ENCODE measurements around the gene PEAK3. TPM values are rescaled to one million over a fixed set of nuclear protein-coding genes. Genes with fewer than 3 reads are reported as not detected.

PEAK3 gene
- total RNA-seq = not detected in 2 replicates

DNA sequence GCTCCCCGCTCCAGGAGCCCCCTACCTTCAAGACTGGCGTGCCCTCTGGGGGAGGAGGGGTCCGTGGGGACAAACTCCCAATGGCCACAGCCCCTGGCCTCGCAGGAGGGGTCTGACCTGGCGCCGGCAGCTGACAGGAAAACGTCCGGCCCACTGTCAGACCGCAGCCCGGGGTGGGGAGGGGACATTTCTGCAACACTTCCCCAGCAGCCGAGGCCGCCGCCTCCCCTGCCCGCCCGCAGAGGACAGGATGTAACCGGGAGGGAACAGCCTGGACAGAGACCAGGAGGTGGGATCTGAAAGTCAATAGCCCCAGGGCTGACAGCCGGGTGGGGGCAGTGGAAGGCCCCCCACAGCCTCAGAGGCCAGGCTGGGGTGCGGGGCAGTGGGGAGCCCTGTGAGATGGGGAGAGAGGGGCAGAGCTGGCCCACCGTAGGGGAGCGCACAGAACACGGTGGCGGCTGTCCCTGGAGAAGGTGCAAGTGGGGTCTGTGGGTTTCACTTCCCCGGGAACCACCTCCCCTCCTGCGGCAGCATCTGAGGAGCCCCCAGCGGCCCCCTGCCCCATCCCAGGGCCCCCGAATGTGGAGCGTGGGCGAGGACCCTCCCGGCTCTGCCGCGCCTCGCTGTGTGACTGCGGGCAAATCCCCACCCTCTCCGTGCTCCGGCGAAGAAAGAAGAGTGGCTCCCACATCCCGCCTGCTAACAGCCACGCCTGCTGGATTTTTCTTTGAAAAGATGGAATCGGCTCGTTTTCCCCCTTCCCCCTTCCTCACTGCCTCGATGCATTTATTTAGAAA, at the start of gene PEAK3:
Gene PEAK3, minus strand, starts transcription at position 114 of the 800 bp plus-strand sequence. CDS start 1,244 bp downstream, outside the sequence.

GRCh38 chr19:2328401-2329148, 46.6 kb upstream of the PEAK3 start, which contains the start of the genes LSM7 and SPPL2B:
Gene LSM7 (minus strand): TSS chr19:2328586. CDS start chr19:2328566, 20 bp downstream.
Gene SPPL2B (plus strand): TSS chr19:2328684. CDS start chr19:2328710, 26 bp downstream.

DNA sequence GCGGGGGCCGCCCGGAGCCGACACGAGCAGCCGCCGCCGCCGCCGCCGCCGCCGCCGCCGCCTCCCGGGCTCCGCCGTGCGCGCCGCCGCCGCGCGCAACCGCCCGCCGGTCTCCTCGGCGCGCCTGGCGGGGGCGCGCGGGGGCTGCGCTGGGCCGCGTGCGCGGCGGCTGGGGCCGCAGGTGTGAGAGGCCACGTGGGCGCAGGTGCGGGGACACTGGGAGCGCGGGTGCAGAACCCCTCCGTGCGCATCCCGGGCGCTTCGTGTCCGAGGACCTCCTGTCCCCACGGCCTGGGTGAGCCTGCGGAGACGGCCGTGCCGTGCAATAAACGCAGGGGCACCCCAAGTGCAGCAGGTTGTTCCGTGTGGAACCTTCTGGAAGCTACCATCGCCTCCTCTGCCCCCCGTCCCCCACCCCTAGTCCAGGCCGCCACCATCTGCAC, 26.2 kb upstream of the PEAK3 start, which contains the start of gene LINGO3:
Gene LINGO3, minus strand, starts transcription at position 41 of the 443 bp plus-strand sequence. CDS start 16,378 bp downstream, outside the sequence.

DNA sequence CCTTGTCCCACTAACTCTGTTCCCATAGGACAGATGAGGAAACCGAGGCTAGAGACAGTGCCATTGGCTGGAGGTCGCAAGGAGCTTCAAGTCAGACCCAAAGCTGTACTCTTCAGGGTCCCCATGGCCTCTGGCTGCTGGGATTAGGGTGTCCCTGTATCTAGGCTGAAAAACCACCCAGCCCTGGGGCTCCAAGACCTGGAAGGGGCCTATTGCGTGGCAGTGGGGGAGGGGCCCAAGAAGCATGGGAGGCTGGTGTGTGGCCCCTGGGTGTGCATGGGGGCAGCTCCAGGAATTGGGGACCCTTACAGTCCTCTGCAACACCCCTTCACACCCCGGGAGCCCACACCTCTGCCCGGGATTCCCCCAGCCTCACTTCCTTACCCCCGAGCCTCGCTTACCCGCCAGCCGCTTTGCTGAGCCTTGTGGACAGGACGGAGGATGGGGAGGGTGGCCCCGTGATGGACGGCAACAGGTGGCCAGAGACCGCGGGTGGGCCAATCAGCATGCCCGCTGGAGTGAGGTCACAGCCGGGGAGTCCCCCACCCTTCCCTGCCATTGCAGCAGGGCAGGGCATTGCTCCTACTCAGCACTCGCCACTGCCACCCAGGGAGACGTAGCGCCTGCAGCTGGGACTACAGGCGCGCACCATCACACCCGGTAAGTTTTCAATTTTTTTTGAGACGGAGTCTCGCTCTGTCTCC, 25.8 kb downstream of the PEAK3 start, which contains the start of gene JSRP1:
Gene JSRP1, minus strand, starts transcription at position 436 of the 704 bp plus-strand sequence. CDS start 1,103 bp downstream, outside the sequence.

GRCh38 chr19:2249010-2249866, 32.7 kb downstream of the PEAK3 start, which contains the start of gene AMH:
Gene AMH (plus strand): TSS chr19:2249323. CDS start chr19:2249333, 10 bp downstream.

GRCh38 chr19:2236314-2237050, 45.5 kb downstream of the PEAK3 start, which contains the start of the genes PLEKHJ1 and SF3A2:
Gene PLEKHJ1 (minus strand): TSS chr19:2236329. CDS start chr19:2236248, 81 bp downstream.
Gene SF3A2 (plus strand): TSS chr19:2236824. CDS start chr19:2243419, 6,595 bp downstream.

Other genes starting within 250 kb of the PEAK3 start
- 348 and 384 TPM in 2 replicates for gene MKNK2, start 230.9 kb downstream of the PEAK3 start, total RNA-seq
- gene MOB3A, start 185.8 kb downstream of the PEAK3 start, total RNA-seq = 40.6 and 53.2 TPM in 2 replicates
- gene IZUMO4, start 185.3 kb downstream of the PEAK3 start, total RNA-seq = 4.3 and 4.4 TPM in 2 replicates
- gene AP3D1, start 130.6 kb downstream of the PEAK3 start, total RNA-seq = 81.8 and 94.4 TPM in 2 replicates
- 12.9 and 14.3 TPM in 2 replicates for gene DOT1L, start 118.2 kb downstream of the PEAK3 start, total RNA-seq
- 83.1 and 83.5 TPM in 2 replicates for gene PLEKHJ1, start 45.8 kb downstream of the PEAK3 start, total RNA-seq
- 35.6 and 65.5 TPM in 2 replicates for gene SF3A2, start 45.4 kb downstream of the PEAK3 start, total RNA-seq
- 0.35 and 2.1 TPM in 2 replicates for gene AMH, start 32.9 kb downstream of the PEAK3 start, total RNA-seq
- gene JSRP1, start 25.8 kb downstream of the PEAK3 start, total RNA-seq = not detected in 2 replicates
- not detected in 2 replicates for gene LINGO3, start 26.0 kb upstream of the PEAK3 start, total RNA-seq
- 318 and 382 TPM in 2 replicates for gene LSM7, start 46.4 kb upstream of the PEAK3 start, total RNA-seq
- gene SPPL2B, start 46.5 kb upstream of the PEAK3 start, total RNA-seq = 22.9 and 26.2 TPM in 2 replicates
- gene TMPRSS9, start 78.1 kb upstream of the PEAK3 start, total RNA-seq = 0.05 TPM in 1 of 2 replicates, not detected in the other
- 85.9 and 108 TPM in 2 replicates for gene TIMM13, start 145.4 kb upstream of the PEAK3 start, total RNA-seq
- gene LMNB2, start 174.8 kb upstream of the PEAK3 start, total RNA-seq = 141 and 154 TPM in 2 replicates
- 25.6 and 32.0 TPM in 2 replicates for gene GADD45B, start 194.0 kb upstream of the PEAK3 start, total RNA-seq